ENCODE results near the gene PRPF40A.

PRPF40A gene

GRCh38 chr2:152715112-152715511 is 2.1 kb downstream of the PRPF40A start:
- DNase-seq (ENCODE audit: insufficient read length) (no peak), FAIRE-seq (peak; percentile 36)
- TF ChIP-seq POLR2A (IDR thresholded peaks at IDR 0.05; ENCODE audit: low read depth, low read length) (no peak), TAF1 (IDR thresholded peaks at IDR 0.05; ENCODE audit: borderline replicate concordance, low read depth, low read length) (no peak), POLR2AphosphoS5 (IDR thresholded peaks at IDR 0.05; ENCODE audit: low read depth, low read length) (no peak)

DNA sequence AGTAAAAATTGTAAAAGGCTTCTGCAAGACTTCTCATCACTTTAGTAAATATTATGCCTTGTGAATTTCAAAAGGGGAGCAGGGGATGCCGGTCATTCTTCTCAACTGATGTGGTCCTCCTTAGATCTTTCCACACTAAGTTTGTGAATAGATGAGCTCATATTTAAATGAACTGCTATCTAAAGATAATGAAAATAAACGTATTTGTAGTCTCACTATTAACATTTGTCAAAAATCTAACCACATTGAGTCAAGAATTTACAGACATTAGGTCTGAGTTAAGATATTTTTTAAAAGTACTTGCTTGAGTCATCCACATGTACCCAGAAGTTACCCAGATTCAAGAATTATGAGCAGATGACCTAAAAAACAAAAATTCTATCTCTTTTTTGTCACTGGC is 6.5 kb downstream of the PRPF40A start:
- DNase-seq (ENCODE audit: insufficient read length) (no peak), FAIRE-seq (no peak)
- TF ChIP-seq POLR2AphosphoS5 (IDR thresholded peaks at IDR 0.05; ENCODE audit: low read depth, low read length): no peak
- no peak for TF ChIP-seq POLR2A (IDR thresholded peaks at IDR 0.05; ENCODE audit: low read depth, low read length)
- TF ChIP-seq TAF1 (IDR thresholded peaks at IDR 0.05; ENCODE audit: borderline replicate concordance, low read depth, low read length): no peak

GRCh38 chr2:152708742-152709141 is 8.5 kb downstream of the PRPF40A start:
- TF ChIP-seq POLR2AphosphoS5 (IDR thresholded peaks at IDR 0.05; ENCODE audit: low read depth, low read length): no peak
- TF ChIP-seq TAF1 (IDR thresholded peaks at IDR 0.05; ENCODE audit: borderline replicate concordance, low read depth, low read length): no peak
- 0 out of 2 replicates have a peak, but pooled peaks have one; percentile 31 for TF ChIP-seq POLR2A (IDR thresholded peaks at IDR 0.05; ENCODE audit: low read depth, low read length)
- DNase-seq (ENCODE audit: insufficient read length): no peak
- FAIRE-seq: peak; percentile 50

GRCh38 chr2:152706477-152707021 is 10.7 kb downstream of the PRPF40A start:
- FAIRE-seq (no peak), DNase-seq (ENCODE audit: insufficient read length) (no peak)
- TF ChIP-seq TAF1 (IDR thresholded peaks at IDR 0.05; ENCODE audit: borderline replicate concordance, low read depth, low read length) (no peak), POLR2A (IDR thresholded peaks at IDR 0.05; ENCODE audit: low read depth, low read length) (no peak), POLR2AphosphoS5 (IDR thresholded peaks at IDR 0.05; ENCODE audit: low read depth, low read length) (no peak)

GRCh38 chr2:152701198-152701597 is 16.1 kb downstream of the PRPF40A start:
- no peak for DNase-seq (ENCODE audit: insufficient read length)
- TF ChIP-seq POLR2AphosphoS5 (IDR thresholded peaks at IDR 0.05; ENCODE audit: low read depth, low read length): no peak

GRCh38 chr2:152696476-152696875 is 20.8 kb downstream of the PRPF40A start:
- FAIRE-seq (no peak), DNase-seq (ENCODE audit: insufficient read length) (no peak)
- no peak for TF ChIP-seq POLR2A (IDR thresholded peaks at IDR 0.05; ENCODE audit: low read depth, low read length)
- TF ChIP-seq TAF1 (IDR thresholded peaks at IDR 0.05; ENCODE audit: borderline replicate concordance, low read depth, low read length): no peak
- no peak for TF ChIP-seq POLR2AphosphoS5 (IDR thresholded peaks at IDR 0.05; ENCODE audit: low read depth, low read length)

More at GRCh38 chr2:152701198-152701597, 16.1 kb downstream of the PRPF40A start:
- no peak for FAIRE-seq

DNA sequence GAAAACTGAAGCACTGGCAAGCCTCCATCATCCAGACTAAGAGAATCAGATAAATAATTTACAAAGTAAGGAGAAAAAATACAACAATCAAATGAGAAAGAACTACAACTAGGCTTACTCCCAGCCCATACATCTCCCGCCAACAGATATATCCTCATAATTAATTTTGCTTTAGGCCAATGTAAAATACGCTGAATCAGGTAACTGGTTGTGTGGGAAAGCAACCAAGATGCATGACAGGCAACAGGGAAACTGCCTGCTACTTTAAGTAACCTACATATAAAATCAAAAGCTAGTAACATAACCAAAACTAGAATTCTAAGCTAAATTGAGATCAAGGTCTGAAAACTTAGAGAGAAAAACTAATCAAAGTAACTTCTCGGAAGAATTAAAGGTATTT is 21.5 kb downstream of the PRPF40A start:
- no peak for FAIRE-seq
- no peak for DNase-seq (ENCODE audit: insufficient read length)
- TF ChIP-seq POLR2AphosphoS5 (IDR thresholded peaks at IDR 0.05; ENCODE audit: low read depth, low read length) (no peak), TAF1 (IDR thresholded peaks at IDR 0.05; ENCODE audit: borderline replicate concordance, low read depth, low read length) (no peak), POLR2A (IDR thresholded peaks at IDR 0.05; ENCODE audit: low read depth, low read length) (no peak)

DNA sequence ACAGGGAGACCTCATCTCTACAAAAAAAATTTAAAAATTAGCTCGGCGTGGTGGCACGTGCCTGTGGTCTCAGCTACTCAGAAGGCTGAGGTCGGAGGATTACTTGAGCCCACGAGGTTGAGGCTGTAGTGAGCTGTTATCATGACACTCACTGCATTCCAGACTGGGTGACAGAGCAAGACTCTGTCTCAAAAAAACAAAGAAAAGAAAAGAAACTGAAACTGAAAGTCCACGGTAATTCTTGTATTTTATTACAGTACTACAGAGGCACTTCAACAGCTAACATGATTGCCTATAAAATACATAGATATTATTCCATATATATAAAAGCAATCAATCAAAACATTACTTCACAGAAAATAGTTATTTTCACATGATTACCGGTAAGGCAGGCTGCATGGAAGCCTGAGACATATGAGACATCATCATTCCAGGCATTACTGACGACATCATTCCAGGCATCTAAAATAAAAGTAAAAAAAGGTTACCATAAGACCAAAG is 23.1 kb downstream of the PRPF40A start:
- peak; percentile 64 for FAIRE-seq
- no peak for DNase-seq (ENCODE audit: insufficient read length)
- TF ChIP-seq POLR2A (IDR thresholded peaks at IDR 0.05; ENCODE audit: low read depth, low read length): no peak
- no peak for TF ChIP-seq POLR2AphosphoS5 (IDR thresholded peaks at IDR 0.05; ENCODE audit: low read depth, low read length)
- no peak for TF ChIP-seq TAF1 (IDR thresholded peaks at IDR 0.05; ENCODE audit: borderline replicate concordance, low read depth, low read length)

DNA sequence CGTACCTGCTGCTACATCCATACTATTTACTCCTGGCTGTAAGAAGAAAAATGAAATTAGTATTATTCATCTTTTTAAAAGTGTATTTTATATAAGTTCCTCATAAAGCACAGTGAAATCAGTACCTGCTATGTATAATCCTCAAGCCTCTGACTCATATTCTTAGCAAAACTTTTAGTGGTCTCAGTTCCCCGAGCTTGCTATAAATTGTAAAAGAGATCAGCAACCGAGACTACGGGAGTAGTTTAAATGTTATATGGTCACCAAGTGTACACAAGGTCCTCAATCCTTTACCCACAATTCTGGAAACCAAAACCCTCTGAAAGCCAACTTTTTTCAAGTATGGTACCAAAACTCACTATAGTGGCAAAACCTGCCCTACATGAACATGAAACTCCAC is 24.2 kb downstream of the PRPF40A start:
- peak; percentile 85 for FAIRE-seq
- DNase-seq (ENCODE audit: insufficient read length): peak; percentile 5
- TF ChIP-seq TAF1 (IDR thresholded peaks at IDR 0.05; ENCODE audit: borderline replicate concordance, low read depth, low read length): no peak
- TF ChIP-seq POLR2AphosphoS5 (IDR thresholded peaks at IDR 0.05; ENCODE audit: low read depth, low read length): no peak
- no peak for TF ChIP-seq POLR2A (IDR thresholded peaks at IDR 0.05; ENCODE audit: low read depth, low read length)

DNA sequence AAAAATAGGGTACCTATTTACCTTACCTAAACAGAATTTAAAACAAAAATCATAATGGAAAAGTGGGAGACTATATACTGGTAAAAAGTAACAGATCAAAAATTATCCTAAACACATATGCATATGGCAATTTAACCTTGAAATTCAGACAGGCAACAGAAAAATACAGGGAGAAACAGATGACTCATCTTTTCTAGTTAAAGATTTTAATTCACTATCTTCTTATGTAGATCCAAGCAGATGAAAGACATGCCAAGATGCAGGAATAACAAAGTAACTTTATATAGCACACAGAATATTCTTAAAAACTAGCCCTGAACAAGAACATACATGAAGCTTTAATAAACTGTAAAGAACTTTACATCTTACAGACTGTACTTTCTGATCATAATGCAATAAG is 30.9 kb downstream of the PRPF40A start:
- no peak for FAIRE-seq
- no peak for DNase-seq (ENCODE audit: insufficient read length)
- TF ChIP-seq POLR2A (IDR thresholded peaks at IDR 0.05; ENCODE audit: low read depth, low read length) (no peak), TAF1 (IDR thresholded peaks at IDR 0.05; ENCODE audit: borderline replicate concordance, low read depth, low read length) (no peak), POLR2AphosphoS5 (IDR thresholded peaks at IDR 0.05; ENCODE audit: low read depth, low read length) (no peak)

GRCh38 chr2:152683400-152683799 is 33.9 kb downstream of the PRPF40A start:
- TF ChIP-seq POLR2A (IDR thresholded peaks at IDR 0.05; ENCODE audit: low read depth, low read length) (no peak), TAF1 (IDR thresholded peaks at IDR 0.05; ENCODE audit: borderline replicate concordance, low read depth, low read length) (no peak), POLR2AphosphoS5 (IDR thresholded peaks at IDR 0.05; ENCODE audit: low read depth, low read length) (no peak)
- no peak for FAIRE-seq
- no peak for DNase-seq (ENCODE audit: insufficient read length)

DNA sequence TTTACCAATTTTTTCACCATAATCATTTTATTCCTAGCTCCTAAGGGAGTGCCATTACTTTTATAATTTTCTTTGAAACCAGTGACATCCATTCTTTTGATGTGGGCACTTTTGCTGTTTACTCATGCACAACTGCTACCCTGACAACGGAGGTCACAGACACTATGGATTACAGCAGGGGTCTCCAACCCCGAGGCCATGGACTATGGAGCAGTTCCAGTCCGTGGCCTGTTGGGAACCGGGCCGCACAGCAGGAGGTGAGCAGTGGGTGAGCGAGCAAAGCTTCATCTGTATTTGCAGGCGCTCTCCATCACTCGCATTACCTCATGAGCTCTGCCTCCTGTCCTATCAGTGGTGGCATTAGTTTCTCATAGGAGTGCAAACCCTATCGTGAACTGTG is 34.6 kb downstream of the PRPF40A start:
- no peak for TF ChIP-seq POLR2AphosphoS5 (IDR thresholded peaks at IDR 0.05; ENCODE audit: low read depth, low read length)
- DNase-seq (ENCODE audit: insufficient read length) (no peak), FAIRE-seq (no peak)

GRCh38 chr2:152678808-152679207 is 38.5 kb downstream of the PRPF40A start:
- no peak for FAIRE-seq
- TF ChIP-seq TAF1 (IDR thresholded peaks at IDR 0.05; ENCODE audit: borderline replicate concordance, low read depth, low read length) (no peak), POLR2A (IDR thresholded peaks at IDR 0.05; ENCODE audit: low read depth, low read length) (no peak), POLR2AphosphoS5 (IDR thresholded peaks at IDR 0.05; ENCODE audit: low read depth, low read length) (no peak)
- DNase-seq (ENCODE audit: insufficient read length): no peak

Data from GM12892 (cell line).